ENCODE data around the gene TTC28. TPM values are rescaled to one million over a fixed set of nuclear protein-coding genes. Genes with fewer than 3 reads are reported as not detected.

The TTC28 gene
- total RNA-seq, 1 donor from 2014 or later, result 70.8 TPM

DNA sequence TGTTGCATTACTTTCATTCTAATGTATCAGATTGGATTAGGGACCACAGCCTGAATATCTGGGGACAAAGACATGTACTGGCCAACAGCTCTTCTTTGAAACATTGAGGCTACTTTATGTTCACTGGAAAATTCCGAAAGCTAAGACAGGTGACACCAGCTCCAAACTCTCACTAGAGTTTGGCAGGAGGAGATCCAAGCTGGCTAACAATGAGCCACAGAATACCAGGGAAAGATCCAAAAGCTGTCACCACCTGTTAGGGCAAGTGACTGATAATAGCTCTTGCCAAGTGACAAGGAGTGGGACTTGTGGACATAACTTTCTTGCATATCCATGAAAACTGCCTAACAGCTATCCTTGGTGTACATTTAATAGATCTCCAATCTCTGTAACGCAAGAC, 333.3 kb downstream of the TTC28 start:
- Mint-ChIP-seq H3K36me3 (ENCODE audit: low read depth, unreplicated experiment) (no peaks in the 10 kb centered on the region), H3K4me1 (ENCODE audit: unreplicated experiment) (peaks cover 22% of the 10 kb centered on the region), H3K4me3 (ENCODE audit: unreplicated experiment) (no peak overlapping the region), H3K27me3 (ENCODE audit: unreplicated experiment) (no peaks in the 10 kb centered on the region), H3K27ac (ENCODE audit: unreplicated experiment) (no peak overlapping the region), H3K9me3 (ENCODE audit: unreplicated experiment) (no peaks in the 10 kb centered on the region)
- DNase-seq (ENCODE audit: low spot score), result no peak
- TF ChIP-seq, protein P1, sequence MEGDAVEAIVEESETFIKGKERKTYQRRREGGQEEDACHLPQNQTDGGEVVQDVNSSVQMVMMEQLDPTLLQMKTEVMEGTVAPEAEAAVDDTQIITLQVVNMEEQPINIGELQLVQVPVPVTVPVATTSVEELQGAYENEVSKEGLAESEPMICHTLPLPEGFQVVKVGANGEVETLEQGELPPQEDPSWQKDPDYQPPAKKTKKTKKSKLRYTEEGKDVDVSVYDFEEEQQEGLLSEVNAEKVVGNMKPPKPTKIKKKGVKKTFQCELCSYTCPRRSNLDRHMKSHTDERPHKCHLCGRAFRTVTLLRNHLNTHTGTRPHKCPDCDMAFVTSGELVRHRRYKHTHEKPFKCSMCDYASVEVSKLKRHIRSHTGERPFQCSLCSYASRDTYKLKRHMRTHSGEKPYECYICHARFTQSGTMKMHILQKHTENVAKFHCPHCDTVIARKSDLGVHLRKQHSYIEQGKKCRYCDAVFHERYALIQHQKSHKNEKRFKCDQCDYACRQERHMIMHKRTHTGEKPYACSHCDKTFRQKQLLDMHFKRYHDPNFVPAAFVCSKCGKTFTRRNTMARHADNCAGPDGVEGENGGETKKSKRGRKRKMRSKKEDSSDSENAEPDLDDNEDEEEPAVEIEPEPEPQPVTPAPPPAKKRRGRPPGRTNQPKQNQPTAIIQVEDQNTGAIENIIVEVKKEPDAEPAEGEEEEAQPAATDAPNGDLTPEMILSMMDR (IDR thresholded peaks at IDR 0.05; ENCODE audit: unreplicated experiment), result no peak

DNA sequence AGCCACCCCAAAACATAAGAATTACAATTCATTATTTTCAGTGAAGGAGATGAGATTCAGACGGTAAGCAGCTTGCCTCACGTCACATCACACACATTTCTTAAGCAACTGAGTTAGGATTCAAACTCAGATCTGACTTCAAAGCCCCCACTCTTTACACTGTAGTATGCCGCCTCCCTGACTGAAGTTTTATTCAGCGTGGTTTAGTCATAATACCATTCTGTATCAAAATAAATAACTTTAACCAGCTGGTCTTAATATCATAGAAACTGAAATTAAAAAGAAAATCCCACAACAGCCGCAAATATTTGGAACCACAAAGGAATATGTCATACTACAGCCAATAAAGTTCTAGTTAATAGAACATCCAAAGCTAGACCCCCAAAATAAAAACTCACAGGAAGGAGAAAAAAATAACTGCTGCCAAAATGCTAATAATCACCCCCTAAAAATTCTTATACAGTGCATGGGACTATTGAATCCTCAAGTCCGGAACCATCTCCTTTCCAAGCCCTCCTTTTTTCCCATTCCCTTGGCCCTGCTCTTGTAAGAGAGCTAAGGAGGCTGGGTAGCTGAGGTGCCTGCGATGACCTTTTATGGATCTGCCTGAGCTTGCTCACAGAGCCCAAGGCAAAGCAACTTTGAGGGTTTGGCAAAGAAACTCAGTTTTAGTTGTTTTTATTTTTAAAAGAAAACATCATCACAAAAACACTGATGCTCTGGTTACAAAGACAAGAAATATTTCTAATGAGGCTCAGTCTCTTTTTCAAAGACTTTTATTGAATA, 334.5 kb downstream of the TTC28 start:
- H3K9me3 Mint-ChIP-seq (ENCODE audit: unreplicated experiment), result no peaks in the 10 kb centered on the region
- DNase-seq (ENCODE audit: low spot score), result no peak
- TF ChIP-seq, protein P1 (IDR thresholded peaks at IDR 0.05; ENCODE audit: unreplicated experiment), result no peak
- H3K4me3 Mint-ChIP-seq (ENCODE audit: unreplicated experiment), result no peak overlapping the region
- H3K27me3 Mint-ChIP-seq (ENCODE audit: unreplicated experiment), result no peaks in the 10 kb centered on the region
- H3K4me1 Mint-ChIP-seq (ENCODE audit: unreplicated experiment), result peaks cover 22% of the 10 kb centered on the region
- no peak overlapping the region for H3K27ac Mint-ChIP-seq (ENCODE audit: unreplicated experiment)
- H3K36me3 Mint-ChIP-seq (ENCODE audit: low read depth, unreplicated experiment), result peaks cover 3% of the 10 kb centered on the region

DNA sequence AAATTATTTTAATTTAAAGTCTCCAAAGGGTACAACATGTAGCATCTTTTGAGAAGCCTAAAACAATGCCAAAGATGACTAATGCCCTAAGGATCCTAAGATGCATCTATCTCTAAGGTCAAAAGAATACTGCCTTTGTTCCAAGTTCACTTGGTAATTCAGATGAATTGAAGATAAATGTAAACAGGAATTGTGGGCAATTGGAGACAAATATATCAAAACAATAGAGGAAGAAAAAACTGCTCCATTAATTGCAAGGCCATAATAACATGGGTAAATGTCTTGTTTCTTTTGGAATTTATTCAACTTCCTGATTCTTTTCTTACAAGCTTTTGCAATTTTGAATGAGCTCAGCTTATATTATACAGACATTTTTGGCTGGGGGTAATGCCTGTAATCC, 338.6 kb downstream of the TTC28 start:
- no peak overlapping the region for H3K4me3 Mint-ChIP-seq (ENCODE audit: unreplicated experiment)
- H3K27me3 Mint-ChIP-seq (ENCODE audit: unreplicated experiment), result peaks cover 1% of the 10 kb centered on the region
- no peak for DNase-seq (ENCODE audit: low spot score)
- peaks cover 15% of the 10 kb centered on the region for H3K36me3 Mint-ChIP-seq (ENCODE audit: low read depth, unreplicated experiment)
- H3K4me1 Mint-ChIP-seq (ENCODE audit: unreplicated experiment), result peaks cover 1% of the 10 kb centered on the region
- H3K27ac Mint-ChIP-seq (ENCODE audit: unreplicated experiment), result no peak overlapping the region
- TF ChIP-seq, protein P1 (IDR thresholded peaks at IDR 0.05; ENCODE audit: unreplicated experiment), result no peak
- no peaks in the 10 kb centered on the region for H3K9me3 Mint-ChIP-seq (ENCODE audit: unreplicated experiment)

DNA sequence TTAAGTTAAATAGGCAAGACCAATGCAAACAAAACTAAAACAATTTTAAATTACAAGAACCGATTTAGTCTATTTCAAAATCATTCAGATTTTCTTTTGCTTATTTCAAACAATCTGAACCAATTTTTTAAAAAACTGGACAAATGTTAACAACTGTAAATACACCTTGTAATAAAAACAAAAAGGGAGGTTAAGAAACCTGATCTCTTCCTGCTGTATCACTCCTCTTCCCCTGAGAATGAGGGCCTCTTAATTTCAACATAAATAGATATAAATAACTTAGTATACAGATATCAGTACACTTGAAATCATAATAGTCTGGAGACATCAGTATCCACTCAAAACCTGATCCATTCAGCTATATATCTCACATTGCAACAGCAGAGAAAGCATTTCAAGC, 346.6 kb downstream of the TTC28 start:
- H3K4me3 Mint-ChIP-seq (ENCODE audit: unreplicated experiment), result no peak overlapping the region
- H3K9me3 Mint-ChIP-seq (ENCODE audit: unreplicated experiment), result no peaks in the 10 kb centered on the region
- peaks cover 1% of the 10 kb centered on the region for H3K36me3 Mint-ChIP-seq (ENCODE audit: low read depth, unreplicated experiment)
- TF ChIP-seq, protein P1 (IDR thresholded peaks at IDR 0.05; ENCODE audit: unreplicated experiment), result no peak
- H3K27ac Mint-ChIP-seq (ENCODE audit: unreplicated experiment), result no peak overlapping the region
- no peak for DNase-seq (ENCODE audit: low spot score)
- H3K4me1 Mint-ChIP-seq (ENCODE audit: unreplicated experiment), result no peaks in the 10 kb centered on the region
- H3K27me3 Mint-ChIP-seq (ENCODE audit: unreplicated experiment), result peaks cover 1% of the 10 kb centered on the region

DNA sequence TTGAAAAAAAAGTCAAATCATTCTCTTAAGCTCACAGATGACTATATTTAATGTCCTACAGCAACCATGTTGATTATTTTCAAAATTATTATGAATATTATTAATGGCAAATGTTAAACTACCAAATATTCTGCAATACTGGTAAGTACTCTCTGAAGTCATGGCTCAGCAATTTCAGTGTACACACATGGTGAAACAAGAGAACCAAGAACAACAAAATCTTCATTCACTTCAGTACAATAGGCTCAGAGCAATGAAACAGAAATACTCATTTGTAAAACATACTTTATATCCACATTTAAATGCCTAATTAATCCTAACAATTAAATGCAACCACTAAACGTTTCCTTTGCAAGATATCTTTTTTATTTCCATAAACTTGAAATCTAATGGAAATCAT, 347.2 kb downstream of the TTC28 start:
- TF ChIP-seq, protein P1 (IDR thresholded peaks at IDR 0.05; ENCODE audit: unreplicated experiment), result no peak
- no peak overlapping the region for H3K27ac Mint-ChIP-seq (ENCODE audit: unreplicated experiment)
- H3K4me1 Mint-ChIP-seq (ENCODE audit: unreplicated experiment), result no peaks in the 10 kb centered on the region
- DNase-seq (ENCODE audit: low spot score), result no peak
- no peaks in the 10 kb centered on the region for H3K36me3 Mint-ChIP-seq (ENCODE audit: low read depth, unreplicated experiment)
- H3K4me3 Mint-ChIP-seq (ENCODE audit: unreplicated experiment), result no peak overlapping the region
- peaks cover under 1% of the 10 kb centered on the region for H3K27me3 Mint-ChIP-seq (ENCODE audit: unreplicated experiment)
- no peaks in the 10 kb centered on the region for H3K9me3 Mint-ChIP-seq (ENCODE audit: unreplicated experiment)

All from endothelial cell (in vitro differentiated cells).